ENCODE data around the gene TNS4. TPM values are rescaled to one million over a fixed set of nuclear protein-coding genes. Genes with fewer than 3 reads are reported as not detected.

Gene TNS4
- polyA plus RNA-seq, 4 donors, result 3.0 TPM; not detected in 3

DNA sequence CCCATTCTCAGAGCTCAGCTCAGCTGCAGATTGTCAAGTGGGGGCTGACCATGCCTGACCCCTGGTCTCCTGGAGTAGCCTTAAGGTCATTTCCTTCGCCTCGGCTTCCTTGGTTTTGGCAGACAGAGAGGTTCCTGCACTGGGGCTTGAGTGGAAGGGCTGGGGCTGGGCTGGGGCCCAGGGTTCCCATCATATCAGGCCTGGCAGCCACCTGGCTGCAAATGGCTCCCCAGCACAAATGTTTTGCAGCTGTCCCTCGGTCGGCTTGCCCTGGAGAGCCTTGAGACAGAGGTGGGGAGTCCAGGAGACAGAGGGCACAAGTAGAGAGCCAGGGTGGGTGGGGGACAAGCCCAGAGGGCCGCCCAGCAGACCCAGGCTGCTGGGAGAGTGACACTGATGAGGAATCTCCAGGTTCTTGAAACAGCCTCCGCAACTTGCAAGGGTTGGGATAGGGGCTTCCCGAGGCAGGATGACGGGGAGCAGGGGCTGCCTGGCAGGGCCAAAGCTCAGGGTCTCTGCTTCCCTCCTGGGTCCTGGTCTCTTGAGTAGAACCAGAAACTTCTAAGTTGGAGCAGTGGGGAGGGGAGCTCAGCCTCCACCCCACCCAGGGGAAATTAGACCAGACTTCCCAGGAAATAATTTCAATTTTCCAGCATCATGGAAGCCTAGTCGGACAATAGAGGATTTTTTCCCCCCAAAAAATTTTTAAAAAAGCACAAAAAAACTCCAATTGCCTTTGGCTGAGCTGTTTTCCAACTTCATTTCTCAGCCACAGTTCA, 38.9 kb downstream of the TNS4 start:
- Histone ChIP-seq H3K36me3 (ENCODE audit: control insufficient read depth in 3 of 3, insufficient read depth in 2 of 3, low read depth in 1 of 3, low read length in 3 of 3) (peaks cover 0 to 3% (median 0%) of the 10 kb centered on the region in 3 donors), H3K27ac (ENCODE audit: low read depth in 1 of 3, low read length in 2 of 3) (peak overlapping the region in 1 of 3 donors; percentile 39), H3K4me3 (ENCODE audit: low read depth in 1 of 3, low read length in 3 of 3) (no peak overlapping the region), H3K27me3 (ENCODE audit: control insufficient read depth in 3 of 3, insufficient read depth in 3 of 3, low read length in 3 of 3) (peaks cover 0 to 3% (median 0%) of the 10 kb centered on the region in 3 donors), H3K9me3 (ENCODE audit: control insufficient read depth in 2 of 2, insufficient read depth in 1 of 2, low read depth in 1 of 2, low read length in 1 of 2) (no peaks in the 10 kb centered on the region), H3K4me1 (ENCODE audit: control insufficient read depth in 3 of 3, insufficient read depth in 2 of 3, low read depth in 1 of 3, low read length in 2 of 3) (peaks cover 0 to 19% (median 0%) of the 10 kb centered on the region in 3 donors)
- 63 to 81% (median 77%) methylated on average over 9 of the region's 9 CpGs for WGBS, 3 donors
- FAIRE-seq (no peak), DNase-seq (no peak)

DNA sequence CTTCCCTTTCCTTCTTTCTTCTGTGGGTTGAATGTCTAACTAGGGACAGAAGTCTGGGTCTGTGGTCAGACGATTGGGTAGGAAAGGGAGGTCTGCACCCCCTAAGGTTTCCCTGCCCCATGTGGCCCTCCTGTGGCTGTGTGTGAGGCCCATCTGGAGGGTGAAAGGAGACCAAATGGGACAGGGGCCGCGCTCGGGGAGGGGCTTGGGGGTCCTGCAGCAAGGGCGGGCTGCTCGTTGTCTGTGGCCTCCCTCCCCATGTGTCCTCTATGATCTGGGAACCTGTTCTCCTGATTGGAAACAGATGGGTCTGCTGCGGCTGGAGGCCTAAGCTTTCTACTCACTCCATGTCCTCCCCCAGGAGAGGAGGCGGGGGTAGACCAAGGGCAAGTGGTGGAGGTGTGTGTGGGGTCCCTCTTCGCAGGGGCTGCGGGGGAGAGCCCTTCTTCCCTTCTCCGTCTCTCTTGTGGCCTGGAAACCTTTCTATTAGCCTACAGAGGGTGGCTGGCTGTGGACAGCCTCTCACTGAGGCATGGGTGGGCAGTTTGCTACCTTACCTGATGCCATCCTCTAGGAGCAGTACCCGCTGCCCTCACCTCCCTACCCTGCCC, 39.6 kb downstream of the TNS4 start:
- peaks cover 0 to 9% (median 0%) of the 10 kb centered on the region in 3 donors for H3K36me3 ChIP-seq (ENCODE audit: control insufficient read depth in 3 of 3, insufficient read depth in 2 of 3, low read depth in 1 of 3, low read length in 3 of 3)
- WGBS, 3 donors, result 69 to 82% (median 75%) methylated on average over 12 of the region's 12 CpGs
- H3K4me3 ChIP-seq (ENCODE audit: low read depth in 1 of 3, low read length in 3 of 3), result no peak overlapping the region
- FAIRE-seq (no peak), DNase-seq (no peak)
- peaks cover 0 to 6% (median 0%) of the 10 kb centered on the region in 3 donors for H3K27me3 ChIP-seq (ENCODE audit: control insufficient read depth in 3 of 3, insufficient read depth in 3 of 3, low read length in 3 of 3)
- H3K9me3 ChIP-seq (ENCODE audit: control insufficient read depth in 2 of 2, insufficient read depth in 1 of 2, low read depth in 1 of 2, low read length in 1 of 2), result no peaks in the 10 kb centered on the region
- H3K27ac ChIP-seq (ENCODE audit: low read depth in 1 of 3, low read length in 2 of 3), result peak overlapping the region in 1 of 3 donors; percentile 39
- peaks cover 0 to 25% (median 0%) of the 10 kb centered on the region in 3 donors for H3K4me1 ChIP-seq (ENCODE audit: control insufficient read depth in 3 of 3, insufficient read depth in 2 of 3, low read depth in 1 of 3, low read length in 2 of 3)

DNA sequence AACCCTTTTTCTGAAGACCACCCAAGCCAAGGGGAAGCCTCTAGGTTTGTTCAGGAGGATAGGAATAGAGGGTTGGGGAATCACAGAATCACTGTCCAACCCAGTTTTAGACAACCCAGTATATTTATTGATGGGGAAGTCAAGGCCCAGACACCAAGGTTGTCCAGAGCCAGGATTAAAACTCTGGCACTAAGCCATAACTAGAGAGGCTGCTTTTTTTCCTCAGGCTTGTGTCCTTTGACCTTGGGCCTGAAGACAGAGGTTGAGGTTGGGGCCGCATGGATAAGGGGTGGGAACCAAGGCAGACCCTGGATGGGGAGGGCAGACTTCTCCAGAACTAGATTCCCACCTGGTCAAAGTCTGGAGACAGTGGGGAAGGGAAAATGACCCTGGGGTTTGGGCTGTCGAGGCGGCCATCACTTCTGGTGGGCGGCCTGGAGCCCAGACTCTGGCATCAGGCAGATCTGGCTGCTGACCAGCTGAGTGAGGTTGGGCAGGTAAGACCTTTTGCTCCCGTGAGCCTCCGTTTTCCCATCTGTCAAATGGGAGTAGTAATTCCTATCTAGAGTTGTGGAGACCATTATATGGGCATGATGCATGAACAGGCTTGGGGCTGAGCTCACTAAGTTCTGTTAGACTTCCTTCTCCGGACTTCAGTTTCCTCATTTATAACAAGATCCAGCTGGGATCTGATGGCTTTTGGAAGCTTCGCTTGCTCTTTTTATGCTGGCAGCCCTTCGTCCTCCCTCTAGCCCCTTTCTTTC, 40.3 kb downstream of the TNS4 start:
- no peak overlapping the region for H3K4me3 ChIP-seq (ENCODE audit: low read depth in 1 of 3, low read length in 3 of 3)
- 69 to 82% (median 74%) methylated on average over 9 of the region's 9 CpGs for WGBS, 3 donors
- peaks cover 0 to 14% (median 0%) of the 10 kb centered on the region in 3 donors for H3K36me3 ChIP-seq (ENCODE audit: control insufficient read depth in 3 of 3, insufficient read depth in 2 of 3, low read depth in 1 of 3, low read length in 3 of 3)
- no peaks in the 10 kb centered on the region for H3K9me3 ChIP-seq (ENCODE audit: control insufficient read depth in 2 of 2, insufficient read depth in 1 of 2, low read depth in 1 of 2, low read length in 1 of 2)
- FAIRE-seq (no peak), DNase-seq (no peak)
- peaks cover 0 to 6% (median 0%) of the 10 kb centered on the region in 3 donors for H3K27me3 ChIP-seq (ENCODE audit: control insufficient read depth in 3 of 3, insufficient read depth in 3 of 3, low read length in 3 of 3)
- H3K4me1 ChIP-seq (ENCODE audit: control insufficient read depth in 3 of 3, insufficient read depth in 2 of 3, low read depth in 1 of 3, low read length in 2 of 3), result peaks cover 0 to 25% (median 0%) of the 10 kb centered on the region in 3 donors
- H3K27ac ChIP-seq (ENCODE audit: low read depth in 1 of 3, low read length in 2 of 3), result peak overlapping the region in 1 of 3 donors; percentile 39

DNA sequence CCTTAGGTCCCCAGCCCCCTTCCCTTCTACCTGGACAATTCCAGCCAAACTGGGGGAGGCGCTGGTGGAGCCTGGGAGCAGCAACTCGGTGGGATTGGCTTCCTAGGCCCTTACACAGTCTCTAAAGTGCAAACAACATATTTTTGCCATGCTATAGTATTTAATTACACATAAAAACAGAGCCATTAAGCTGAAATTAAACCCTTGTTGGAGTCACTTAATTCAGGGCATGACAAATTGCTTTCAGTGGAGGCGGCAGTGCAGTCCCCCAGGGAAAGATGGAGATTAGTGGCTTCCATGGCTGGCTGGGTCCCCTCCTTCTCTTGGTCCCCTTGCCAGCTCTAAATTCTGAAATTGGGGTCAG, 40.8 kb downstream of the TNS4 start:
- Histone ChIP-seq H3K27me3 (ENCODE audit: control insufficient read depth in 3 of 3, insufficient read depth in 3 of 3, low read length in 3 of 3) (peaks cover 0 to 6% (median 0%) of the 10 kb centered on the region in 3 donors), H3K36me3 (ENCODE audit: control insufficient read depth in 3 of 3, insufficient read depth in 2 of 3, low read depth in 1 of 3, low read length in 3 of 3) (peaks cover 0 to 16% (median 0%) of the 10 kb centered on the region in 3 donors), H3K4me3 (ENCODE audit: low read depth in 1 of 3, low read length in 3 of 3) (no peak overlapping the region), H3K4me1 (ENCODE audit: control insufficient read depth in 3 of 3, insufficient read depth in 2 of 3, low read depth in 1 of 3, low read length in 2 of 3) (peaks cover 0 to 25% (median 0%) of the 10 kb centered on the region in 3 donors), H3K9me3 (ENCODE audit: control insufficient read depth in 2 of 2, insufficient read depth in 1 of 2, low read depth in 1 of 2, low read length in 1 of 2) (no peaks in the 10 kb centered on the region), H3K27ac (ENCODE audit: low read depth in 1 of 3, low read length in 2 of 3) (no peak overlapping the region)
- DNase-seq (no peak), FAIRE-seq (no peak)
- WGBS, 3 donors, result 74 to 92% (median 75%) methylated on average over 3 of the region's 3 CpGs

DNA sequence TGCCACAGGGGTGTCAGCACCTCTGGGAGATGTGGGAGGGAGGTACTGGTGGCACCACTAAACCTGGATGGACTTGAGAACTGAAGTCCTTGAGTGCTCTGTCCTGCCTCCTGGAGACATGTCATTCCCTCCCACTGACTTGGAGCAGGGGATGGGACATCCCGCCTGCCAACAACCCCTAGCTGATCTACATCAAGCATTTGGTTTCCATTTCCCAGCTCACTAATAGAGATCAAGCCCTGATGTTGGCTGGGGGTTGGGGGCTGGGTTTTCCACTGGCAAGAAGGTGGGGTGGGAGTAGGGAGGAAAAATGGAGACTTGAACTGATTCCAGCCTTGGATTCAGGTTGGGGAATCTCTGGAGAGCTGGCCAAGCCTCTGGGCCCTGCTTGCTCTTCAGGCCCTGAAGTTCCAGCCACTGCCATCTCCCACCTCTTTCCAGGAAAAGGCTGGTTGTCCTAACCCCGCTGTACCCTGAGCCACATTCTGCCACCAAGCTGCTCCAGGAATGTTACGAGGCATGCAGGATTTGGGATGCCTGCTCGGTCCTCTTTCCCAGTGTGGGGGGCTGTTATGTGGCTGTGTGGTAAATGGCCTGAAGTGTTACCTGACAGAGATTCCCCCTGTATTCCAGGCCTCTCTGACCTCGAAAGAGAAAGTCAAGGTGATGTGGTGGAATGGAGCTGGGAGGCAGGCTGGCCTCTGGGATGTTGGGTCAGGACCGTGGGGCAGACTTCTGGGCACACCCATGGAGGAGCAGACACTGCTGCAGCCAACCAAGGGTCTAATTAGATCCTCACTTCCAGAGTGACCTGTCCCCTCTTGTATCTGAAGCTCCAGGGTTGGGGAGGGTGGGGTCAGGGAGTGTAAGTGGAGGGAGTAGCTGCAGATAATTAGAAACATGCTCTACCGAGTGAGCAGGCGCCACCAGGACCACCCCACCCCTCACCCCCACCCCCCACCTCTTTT, 41.5 kb downstream of the TNS4 start:
- Histone ChIP-seq H3K4me1 (ENCODE audit: control insufficient read depth in 3 of 3, insufficient read depth in 2 of 3, low read depth in 1 of 3, low read length in 2 of 3) (peaks cover 0 to 25% (median 0%) of the 10 kb centered on the region in 3 donors), H3K27ac (ENCODE audit: low read depth in 1 of 3, low read length in 2 of 3) (no peak overlapping the region)

DNA sequence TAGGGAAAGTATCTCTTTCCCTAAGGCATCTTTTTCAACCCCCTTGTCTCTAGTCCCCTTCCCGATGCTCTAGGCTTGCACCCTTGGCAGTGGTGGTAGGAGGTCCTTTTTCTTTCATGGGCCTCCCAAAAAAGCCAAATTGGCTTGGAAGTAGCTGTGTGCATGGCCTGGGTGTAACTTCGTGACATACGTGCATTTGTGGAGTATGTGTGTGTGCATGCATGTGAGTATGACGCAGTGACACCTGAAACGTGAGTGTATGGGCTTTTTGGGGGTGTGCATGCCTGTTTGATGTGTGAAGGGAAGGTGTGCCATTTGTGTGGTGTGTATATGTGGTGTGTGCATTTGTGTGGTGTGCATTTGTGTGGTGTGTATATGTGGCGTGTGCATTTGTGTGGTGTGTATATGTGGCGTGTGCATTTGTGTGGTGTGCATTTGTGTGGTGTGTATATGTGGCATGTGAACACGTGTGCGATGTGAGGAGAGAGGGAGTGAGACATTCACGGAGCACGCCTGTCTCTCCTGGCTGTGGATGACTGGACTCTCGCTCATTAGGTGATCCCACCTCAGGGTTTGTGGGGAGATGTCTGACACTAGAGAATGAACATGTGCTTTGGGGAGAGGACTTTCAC, 42.5 kb downstream of the TNS4 start:
- H3K36me3 ChIP-seq (ENCODE audit: control insufficient read depth in 3 of 3, insufficient read depth in 2 of 3, low read depth in 1 of 3, low read length in 3 of 3), result peaks cover 0 to 24% (median 2%) of the 10 kb centered on the region in 3 donors
- no peaks in the 10 kb centered on the region for H3K9me3 ChIP-seq (ENCODE audit: control insufficient read depth in 2 of 2, insufficient read depth in 1 of 2, low read depth in 1 of 2, low read length in 1 of 2)
- FAIRE-seq (no peak), DNase-seq (no peak)
- no peak overlapping the region for H3K4me3 ChIP-seq (ENCODE audit: low read depth in 1 of 3, low read length in 3 of 3)
- peaks cover 0 to 25% (median 0%) of the 10 kb centered on the region in 3 donors for H3K4me1 ChIP-seq (ENCODE audit: control insufficient read depth in 3 of 3, insufficient read depth in 2 of 3, low read depth in 1 of 3, low read length in 2 of 3)
- WGBS, 3 donors, result 87 to 89% (median 87%) methylated on average over 12 of the region's 12 CpGs
- H3K27ac ChIP-seq (ENCODE audit: low read depth in 1 of 3, low read length in 2 of 3), result peak overlapping the region in 1 of 3 donors; percentile 6
- peaks cover 0 to 6% (median 0%) of the 10 kb centered on the region in 3 donors for H3K27me3 ChIP-seq (ENCODE audit: control insufficient read depth in 3 of 3, insufficient read depth in 3 of 3, low read length in 3 of 3)

More for the DNA sequence above, 41.5 kb downstream of the TNS4 start:
- DNase-seq (no peak), FAIRE-seq (no peak)
- Histone ChIP-seq H3K36me3 (ENCODE audit: control insufficient read depth in 3 of 3, insufficient read depth in 2 of 3, low read depth in 1 of 3, low read length in 3 of 3) (peaks cover 0 to 16% (median 0%) of the 10 kb centered on the region in 3 donors), H3K4me3 (ENCODE audit: low read depth in 1 of 3, low read length in 3 of 3) (no peak overlapping the region), H3K27me3 (ENCODE audit: control insufficient read depth in 3 of 3, insufficient read depth in 3 of 3, low read length in 3 of 3) (peaks cover 0 to 6% (median 0%) of the 10 kb centered on the region in 3 donors), H3K9me3 (ENCODE audit: control insufficient read depth in 2 of 2, insufficient read depth in 1 of 2, low read depth in 1 of 2, low read length in 1 of 2) (no peaks in the 10 kb centered on the region)
- 69 to 81% (median 78%) methylated on average over 8 of the region's 8 CpGs for WGBS, 3 donors

DNA sequence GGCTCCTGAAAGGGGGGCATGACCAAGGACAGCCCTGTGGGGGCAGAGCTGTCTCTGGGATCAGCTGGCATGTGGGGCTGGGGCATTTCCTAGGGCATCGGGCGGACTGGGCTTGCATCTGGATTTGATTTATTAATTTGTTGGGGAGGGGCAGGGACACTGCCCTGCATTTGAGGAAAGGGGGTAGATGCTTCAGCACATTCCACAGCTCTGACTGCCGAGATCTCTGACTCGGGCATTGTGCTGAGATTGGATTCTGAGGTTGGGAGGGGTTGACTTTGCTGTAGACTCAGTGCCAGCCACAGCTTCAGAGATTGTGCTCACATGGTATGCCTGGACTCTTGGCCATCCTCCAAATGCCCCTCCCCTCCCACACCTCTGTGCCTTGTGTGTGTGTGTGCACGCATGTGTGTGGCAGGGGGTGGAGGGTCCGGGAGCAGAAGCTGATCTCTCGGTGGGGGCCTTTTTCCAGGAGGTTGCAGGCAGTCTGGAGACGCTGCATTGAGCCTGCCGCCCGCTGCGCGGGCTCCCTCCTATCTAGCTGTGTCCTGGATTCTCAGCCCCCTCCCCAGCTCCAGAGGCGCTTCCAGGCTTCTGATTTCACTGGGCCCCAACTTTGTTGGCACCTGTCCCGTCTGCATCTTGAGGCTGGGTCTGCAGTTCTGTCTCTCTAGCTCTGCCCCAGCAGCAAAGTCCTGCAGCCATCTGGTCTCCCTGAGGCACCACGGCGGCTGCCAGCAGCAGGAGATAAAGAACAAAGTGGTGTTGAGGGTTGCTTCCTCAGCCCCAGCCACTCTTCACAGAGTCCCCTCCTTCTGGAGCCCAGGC, 43.2 kb downstream of the TNS4 start:
- peaks cover 0 to 6% (median 0%) of the 10 kb centered on the region in 3 donors for H3K27me3 ChIP-seq (ENCODE audit: control insufficient read depth in 3 of 3, insufficient read depth in 3 of 3, low read length in 3 of 3)
- 19 to 44% (median 36%) methylated on average over 16 of the region's 16 CpGs for WGBS, 3 donors
- peaks cover 0 to 25% (median 0%) of the 10 kb centered on the region in 3 donors for H3K4me1 ChIP-seq (ENCODE audit: control insufficient read depth in 3 of 3, insufficient read depth in 2 of 3, low read depth in 1 of 3, low read length in 2 of 3)
- FAIRE-seq (no peak), DNase-seq (peak; percentile 52 to 74)
- H3K9me3 ChIP-seq (ENCODE audit: control insufficient read depth in 2 of 2, insufficient read depth in 1 of 2, low read depth in 1 of 2, low read length in 1 of 2), result no peaks in the 10 kb centered on the region
- H3K27ac ChIP-seq (ENCODE audit: low read depth in 1 of 3, low read length in 2 of 3), result peak overlapping the region in 2 of 3 donors; percentile 6 to 24
- H3K4me3 ChIP-seq (ENCODE audit: low read depth in 1 of 3, low read length in 3 of 3), result no peak overlapping the region
- H3K36me3 ChIP-seq (ENCODE audit: control insufficient read depth in 3 of 3, insufficient read depth in 2 of 3, low read depth in 1 of 3, low read length in 3 of 3), result peaks cover 0 to 32% (median 2%) of the 10 kb centered on the region in 3 donors
